ENCODE data around the gene FAM156A. TPM values are rescaled to one million over a fixed set of nuclear protein-coding genes. Genes with fewer than 3 reads are reported as not detected.
A peak's percentile ranks its signal among the peaks of the same experiment; 100 is the strongest.

FAM156A gene
- total and polyA plus RNA-seq, 8 donors = 3.2 to 23.0 (median 8.5) TPM

DNA sequence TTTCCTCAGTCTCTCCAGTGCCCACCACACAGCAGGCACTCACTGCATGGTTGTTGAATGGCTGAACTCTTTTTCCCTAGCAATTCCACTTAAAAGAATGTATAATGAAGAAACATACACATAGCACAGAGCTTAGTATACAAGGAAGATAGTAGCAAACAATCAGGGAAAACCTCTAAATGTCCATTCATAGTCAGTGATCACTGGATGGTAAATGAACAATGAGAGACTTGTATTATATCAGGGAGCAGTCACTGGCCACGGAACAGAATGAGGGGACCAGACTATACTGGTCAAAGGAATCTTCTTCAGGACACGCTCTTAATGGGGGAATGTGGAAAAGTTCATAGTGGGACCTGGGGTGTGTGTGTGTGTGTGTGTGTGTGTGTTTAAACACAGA lies 43.6 kb upstream of the FAM156A start:
- no peak for TF ChIP-seq CTCF (IDR thresholded peaks at IDR 0.05)
- no peak for ATAC-seq
- intact Hi-C loops (cut with DNase I) = no loop called here
- WGBS, 2 donors = 71 to 75% methylated on average over 2 of the region's 2 CpGs
- DNase-seq = no peak
- Histone ChIP-seq H3K36me3 (no peaks in the 10 kb centered on the region), H3K4me3 (no peak overlapping the region), H3K9me3 (no peaks in the 10 kb centered on the region), H3K27me3 (peaks cover 0 to 16% (median 0%) of the 10 kb centered on the region in 4 donors), H3K4me1 (no peaks in the 10 kb centered on the region), H3K27ac (no peak overlapping the region)
- FAIRE-seq = no peak

DNA sequence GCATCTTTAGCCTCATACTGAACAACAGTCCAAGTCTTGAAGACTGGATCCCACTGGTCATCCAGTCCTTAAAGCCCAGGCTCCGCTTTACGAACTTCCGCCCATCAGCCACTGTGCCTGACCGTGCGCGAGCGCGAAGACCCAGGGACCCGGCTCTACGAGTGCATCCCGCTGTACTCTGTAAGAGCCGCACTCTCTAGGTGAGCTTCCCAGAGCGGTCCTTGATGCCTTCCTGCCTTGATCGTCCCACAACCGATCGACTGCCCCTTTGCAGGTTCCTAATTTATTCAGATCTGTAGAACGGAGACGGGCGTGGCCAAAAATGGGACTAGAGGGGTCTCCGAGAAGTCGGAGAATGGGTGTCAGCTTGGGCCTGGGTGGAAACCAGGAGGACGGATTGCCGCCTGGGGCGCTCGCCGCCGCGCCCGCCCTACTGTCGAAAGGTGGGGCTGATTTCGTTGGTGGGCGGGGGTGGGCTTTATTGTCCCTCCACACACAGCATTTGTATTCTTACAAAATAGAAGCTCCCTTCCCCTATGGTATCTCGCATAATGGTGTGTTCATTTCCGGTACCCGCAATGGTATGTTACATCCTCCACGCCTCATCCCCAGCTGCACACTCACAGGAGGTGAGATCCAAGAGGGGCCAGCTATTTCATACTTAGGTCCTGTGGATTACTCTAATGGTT lies 42.3 kb upstream of the FAM156A start:
- no peaks in the 10 kb centered on the region for H3K36me3 ChIP-seq
- no peak for ATAC-seq
- TF ChIP-seq CTCF (IDR thresholded peaks at IDR 0.05) = no peak
- no peak for FAIRE-seq
- H3K4me3 ChIP-seq = no peak overlapping the region
- H3K9me3 ChIP-seq = no peaks in the 10 kb centered on the region
- intact Hi-C loops (cut with DNase I) = no loop called here
- 23 to 44% methylated on average over 36 of the region's 36 CpGs for WGBS, 2 donors
- no peaks in the 10 kb centered on the region for H3K4me1 ChIP-seq
- peaks cover 0 to 16% (median 0%) of the 10 kb centered on the region in 4 donors for H3K27me3 ChIP-seq
- no peak overlapping the region for H3K27ac ChIP-seq
- DNase-seq = no peak

- no peak for DNase-seq
Measured at GRCh38 chrX:52995987-52996331, 37.6 kb upstream of the FAM156A start.

DNA sequence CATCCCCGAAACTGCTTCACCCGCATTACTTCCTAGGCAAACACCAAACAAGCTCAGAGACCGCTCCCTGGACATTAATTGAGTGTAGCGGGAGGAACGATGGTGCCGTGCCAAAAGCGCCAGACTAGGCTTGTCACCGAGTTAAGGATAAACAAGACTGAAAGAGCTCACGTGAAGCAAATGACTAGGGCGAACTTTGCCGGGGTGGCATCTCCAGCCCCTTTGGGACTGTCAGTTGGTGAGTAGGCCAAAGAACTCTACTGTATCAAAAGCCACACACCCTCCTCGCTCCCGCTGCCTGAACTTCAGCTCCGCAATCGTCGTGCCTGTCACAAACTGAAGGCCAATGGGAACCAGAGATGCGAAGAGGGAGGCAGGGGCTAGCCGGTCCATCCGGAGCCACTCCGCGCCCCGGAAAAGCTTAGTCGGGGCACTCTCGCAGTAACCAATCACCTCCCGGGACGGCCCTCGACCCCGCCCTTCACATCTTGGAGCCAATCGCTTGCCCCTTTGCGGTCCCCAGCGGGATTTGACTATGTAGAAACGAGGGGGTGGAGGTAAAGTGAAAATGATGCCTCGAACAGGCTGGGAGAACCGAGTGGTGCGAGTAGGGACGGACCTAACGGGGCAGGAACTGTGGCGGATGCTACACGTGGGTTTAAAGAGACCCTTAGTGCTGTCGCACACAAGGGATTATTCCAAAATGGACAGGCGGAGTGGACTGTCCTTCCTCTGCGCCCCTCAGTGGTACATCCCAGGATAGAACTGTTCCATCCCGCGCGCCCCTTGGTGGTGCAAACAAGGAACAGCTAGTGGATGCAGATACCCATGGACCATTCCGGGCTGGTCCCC lies 37.0 kb upstream of the FAM156A start:
- peaks cover 0 to 5% (median 0%) of the 10 kb centered on the region in 3 donors for H3K4me1 ChIP-seq
- WGBS, 2 donors = 0 to 36% methylated on average over 46 of the region's 46 CpGs
- peak overlapping the region; percentile 18 to 53 (median 36) for H3K4me3 ChIP-seq
- ATAC-seq = peak; percentile 98 to 99 (median 99)
- DNase-seq = peak; percentile 86 to 95 (median 92)
- H3K9me3 ChIP-seq = no peaks in the 10 kb centered on the region
- no peaks in the 10 kb centered on the region for H3K36me3 ChIP-seq
- peak; percentile 27 to 51 (median 40) for TF ChIP-seq CTCF (IDR thresholded peaks at IDR 0.05)
- H3K27ac ChIP-seq = peak overlapping the region; percentile 61 to 84 (median 73)
- peak; percentile 88 for FAIRE-seq
- intact Hi-C loops (cut with DNase I) = no loop called here
- peaks cover 0 to under 1% (median 0%) of the 10 kb centered on the region in 4 donors for H3K27me3 ChIP-seq

More at GRCh38 chrX:52995987-52996331, 37.6 kb upstream of the FAM156A start:
- 11 to 42% methylated on average over 4 of the region's 4 CpGs for WGBS, 2 donors
- Histone ChIP-seq H3K36me3 (no peaks in the 10 kb centered on the region), H3K4me1 (peaks cover 0 to 5% (median 0%) of the 10 kb centered on the region in 3 donors), H3K27ac (peak overlapping the region in 3 of 4 donors; percentile 61 to 84 (median 82)), H3K9me3 (no peaks in the 10 kb centered on the region), H3K27me3 (peaks cover 0 to 7% (median 0%) of the 10 kb centered on the region in 4 donors), H3K4me3 (peak overlapping the region in 2 of 4 donors; percentile 42 to 53)
- intact Hi-C loops (cut with DNase I) = no loop called here
- ATAC-seq = no peak
- no peak for TF ChIP-seq CTCF (IDR thresholded peaks at IDR 0.05)
- FAIRE-seq = no peak

All from pancreas (tissue), 10 donors.